GM12875 (cell line): ENCODE data around the gene KRT6C.
"Not testable (repeated sequence)": the region's sequence is repeated elsewhere in the genome, so short reads cannot be mapped to it uniquely, and the experiment has no call there.

Experiments
- H3K4me3 ChIP-seq: one replicate; pipeline ENCODE4 v1.5.1; 2011; ENCODE audit warnings: low read depth, low read length, control low read depth
- CTCF ChIP-seq: IDR thresholded peaks from 2 replicates; pipeline ENCODE4 v1.5.1; 2011; ENCODE audit warnings: low read depth, mild to moderate bottlenecking, control low read depth, inconsistent platforms, low read length, moderate library complexity, borderline replicate concordance; ENCODE audit not compliant: insufficient read depth

The KRT6C gene

DNA sequence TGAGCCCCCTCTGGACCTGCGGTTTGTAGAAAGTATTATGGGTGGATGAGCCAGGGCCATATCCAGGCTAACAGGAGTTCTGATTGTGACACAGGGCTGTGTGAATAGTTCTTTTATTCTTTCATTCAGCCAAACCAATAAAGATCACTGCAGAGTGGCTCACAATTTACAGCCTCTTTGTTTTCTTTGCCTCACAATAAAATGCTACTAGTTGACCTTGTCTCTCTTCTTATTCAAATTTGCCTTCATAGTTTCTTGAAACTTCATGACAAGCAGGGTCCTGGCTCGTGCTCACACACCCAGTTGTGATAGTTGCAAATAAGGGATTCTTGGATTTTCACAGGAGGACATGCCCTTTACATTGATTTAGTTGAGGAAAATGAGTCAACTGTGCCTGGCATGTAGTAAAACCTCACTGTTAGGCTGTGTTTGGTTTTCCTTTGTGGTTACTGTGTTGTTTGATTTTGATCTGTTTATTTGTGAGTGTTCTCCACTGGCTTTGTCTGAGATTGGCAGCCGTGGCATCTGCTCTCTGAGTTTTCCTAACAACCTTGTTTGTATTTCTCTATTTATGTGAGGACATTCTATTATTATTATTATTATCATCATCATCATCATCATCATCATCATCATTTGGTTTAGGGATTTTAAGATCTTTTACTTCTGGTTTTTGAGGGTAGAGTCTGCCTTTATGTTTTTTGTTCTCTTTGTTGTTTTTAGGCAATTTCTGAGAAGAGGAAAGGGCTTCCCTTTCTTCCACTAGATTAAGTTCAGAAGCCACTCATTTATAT lies 19.0 kb downstream of the KRT6C start:
- no peak overlapping the region for H3K4me3 ChIP-seq

DNA sequence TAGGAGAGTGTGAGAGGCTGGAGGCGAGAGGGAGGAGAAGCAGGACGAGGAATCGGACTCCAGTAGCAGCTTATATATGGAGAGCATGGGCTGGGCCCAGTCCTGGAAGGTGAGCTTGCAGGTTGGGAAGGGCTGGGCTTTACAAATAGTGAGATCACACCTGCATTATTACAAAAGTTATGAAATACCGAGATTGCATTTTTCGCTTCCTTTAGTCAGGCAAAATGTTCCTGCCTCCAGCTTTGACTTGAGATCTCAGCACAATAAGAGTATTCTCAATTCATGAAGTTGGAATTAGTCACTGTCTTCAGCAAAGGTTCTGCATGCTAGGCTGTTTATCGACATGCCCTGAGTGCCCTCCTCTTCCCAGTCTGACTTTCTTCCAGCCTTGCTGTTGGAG lies 21.5 kb downstream of the KRT6C start, which contains the start of gene KRT6B:
Gene KRT6B (minus strand): TSS at position 46 of the 400 bp plus-strand sequence. CDS start 68 bp downstream, outside the sequence.
- no peak within 1 kb of the TSS for H3K4me3 ChIP-seq
- no peak for TF ChIP-seq CTCF

More for the DNA sequence above, 19.0 kb downstream of the KRT6C start:
- TF ChIP-seq CTCF, result no peak

DNA sequence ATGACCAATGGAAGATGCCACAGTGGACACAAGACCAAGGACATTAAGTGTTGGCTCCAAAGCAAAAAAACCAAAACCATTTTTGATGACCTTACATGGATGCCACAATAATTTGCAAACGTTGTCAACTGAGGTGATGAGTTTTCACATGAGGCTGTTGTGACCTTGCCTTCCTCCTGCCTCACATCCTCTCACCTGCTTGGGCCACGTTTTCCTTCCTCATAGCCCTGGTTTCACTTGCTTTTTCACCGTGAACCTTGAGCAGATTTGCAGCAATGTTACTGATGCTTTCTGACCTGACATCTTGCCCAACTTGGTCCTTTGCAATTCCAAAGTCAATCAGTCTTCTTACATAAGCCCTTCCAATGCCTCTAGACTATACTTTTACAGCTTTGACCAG lies 25.4 kb downstream of the KRT6C start:
- no peak overlapping the region for H3K4me3 ChIP-seq
- no peak for TF ChIP-seq CTCF

- H3K4me3 ChIP-seq, result not testable (repeated sequence)
Observed at GRCh38 chr12:52447196-52447595, 26.4 kb downstream of the KRT6C start.

- no peak for TF ChIP-seq CTCF
- no peak overlapping the region for H3K4me3 ChIP-seq
Observed at GRCh38 chr12:52446367-52447045, 27.1 kb downstream of the KRT6C start.

DNA sequence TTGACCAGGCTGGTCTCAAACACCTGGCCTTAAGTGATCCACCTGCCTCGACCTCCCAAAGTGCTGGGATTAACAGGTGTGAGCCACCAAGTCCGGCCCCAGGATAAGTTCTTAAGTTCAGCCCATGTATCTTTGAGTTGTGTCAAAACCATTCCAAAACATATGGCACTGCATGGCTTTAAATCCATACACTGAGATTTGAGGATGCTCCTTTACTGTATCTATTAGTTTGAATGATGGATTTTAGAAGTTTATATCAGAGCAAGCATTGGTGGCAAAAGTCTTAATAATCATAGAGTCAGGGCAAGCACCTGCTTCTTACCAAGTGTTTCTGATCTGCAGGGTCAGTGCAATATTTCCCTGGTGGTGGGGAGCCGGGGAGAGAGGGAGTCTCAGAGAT lies 27.7 kb downstream of the KRT6C start:
- no peak for TF ChIP-seq CTCF
- no peak overlapping the region for H3K4me3 ChIP-seq

- no peak for TF ChIP-seq CTCF
- H3K4me3 ChIP-seq, result no peak overlapping the region
Observed at GRCh38 chr12:52444647-52445595, 28.7 kb downstream of the KRT6C start.
